ENCODE data around the gene G2E3.
"Not testable (repeated sequence)": the region's sequence is repeated elsewhere in the genome, so short reads cannot be mapped to it uniquely, and the experiment has no call there.

Gene G2E3

DNA sequence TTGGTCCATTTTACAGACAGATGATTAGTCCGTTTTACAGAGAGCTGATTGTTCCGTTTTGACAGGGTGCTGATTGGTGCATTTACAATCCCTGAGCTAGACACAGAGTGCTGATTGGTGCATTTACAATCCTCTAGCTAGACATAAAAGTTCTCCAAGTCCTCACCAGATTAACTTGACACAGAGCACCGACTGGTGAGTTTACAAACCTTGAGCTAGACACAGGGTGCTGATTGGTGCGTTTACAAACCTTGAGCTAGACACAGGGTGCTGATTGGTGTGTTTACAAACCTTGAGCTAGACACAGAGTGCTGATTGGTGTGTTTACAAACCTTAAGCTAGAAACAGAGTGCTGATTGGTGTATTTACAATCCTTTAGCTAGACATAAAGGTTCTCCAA, 12.2 kb upstream of the G2E3 start:
- DNase-seq; H3K4me3 Mint-ChIP-seq; H3K27me3 Mint-ChIP-seq; H3K36me3 Mint-ChIP-seq (ENCODE audit: low read depth); H3K4me1 Mint-ChIP-seq; H3K9me3 Mint-ChIP-seq; H3K27ac Mint-ChIP-seq; ATAC-seq: not testable (repeated sequence)

DNA sequence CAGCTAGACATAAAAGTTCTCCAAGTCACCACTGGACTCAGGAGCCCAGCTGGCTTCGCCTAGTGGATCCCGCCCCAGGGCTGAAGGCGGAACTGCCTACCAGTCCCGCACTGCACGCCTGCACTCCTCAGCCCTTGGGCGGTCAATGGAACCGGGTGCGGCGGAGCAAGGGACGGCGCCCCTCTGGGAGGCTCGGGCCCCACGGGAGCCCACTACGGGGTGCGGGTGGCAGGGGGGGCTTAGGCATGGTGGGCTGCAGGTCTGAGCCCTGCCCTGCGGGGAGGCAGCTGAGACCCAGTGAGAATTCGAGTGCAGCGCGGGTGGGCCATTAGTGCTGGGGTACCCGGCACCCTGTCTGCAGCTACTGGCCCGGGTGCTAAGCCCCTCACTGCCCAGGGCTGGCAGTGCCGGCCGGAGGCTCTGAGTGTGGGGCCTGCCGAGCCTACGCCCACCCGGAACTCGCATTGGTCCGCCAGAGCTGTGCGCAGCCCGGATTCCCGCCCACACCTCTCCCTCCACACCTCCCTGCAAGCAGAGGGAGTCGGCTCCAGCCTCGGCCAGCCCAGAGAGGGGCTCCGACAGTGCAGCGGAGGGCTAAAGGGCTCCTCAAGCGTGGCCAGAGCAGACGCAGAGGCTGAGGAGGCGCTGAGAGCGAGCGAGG, 11.4 kb upstream of the G2E3 start:
- Mint-ChIP-seq H3K4me1 (no peaks in the 10 kb centered on the region), H3K9me3 (no peaks in the 10 kb centered on the region), H3K4me3 (no peak overlapping the region), H3K27me3 (peaks cover 7% of the 10 kb centered on the region), H3K36me3 (ENCODE audit: low read depth) (no peaks in the 10 kb centered on the region), H3K27ac (no peak overlapping the region)
- no peak for ATAC-seq
- no peak for DNase-seq

DNA sequence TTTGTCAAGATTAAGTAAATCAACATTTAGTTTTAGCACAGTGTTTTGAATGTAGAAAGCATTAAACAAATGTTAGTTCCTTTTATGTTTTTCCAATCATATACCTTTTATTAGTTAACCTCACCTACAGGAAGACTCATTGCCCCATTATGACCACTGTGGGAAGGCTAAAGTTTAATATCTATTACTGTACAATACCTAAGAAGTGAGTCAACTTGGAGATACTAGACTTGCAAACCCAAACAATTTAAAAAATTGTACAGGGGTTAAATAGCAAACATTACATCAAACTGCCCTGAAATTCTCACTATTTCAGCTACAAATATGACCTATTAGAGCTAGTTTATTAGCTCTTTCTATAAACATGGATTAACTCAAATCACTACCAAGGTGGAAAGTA, 8.6 kb upstream of the G2E3 start:
- H3K27ac Mint-ChIP-seq, result no peak overlapping the region
- peaks cover 7% of the 10 kb centered on the region for H3K4me1 Mint-ChIP-seq
- peaks cover 7% of the 10 kb centered on the region for H3K27me3 Mint-ChIP-seq
- DNase-seq (no peak), ATAC-seq (no peak)
- H3K9me3 Mint-ChIP-seq, result no peaks in the 10 kb centered on the region
- no peak overlapping the region for H3K4me3 Mint-ChIP-seq
- H3K36me3 Mint-ChIP-seq (ENCODE audit: low read depth), result no peaks in the 10 kb centered on the region

DNA sequence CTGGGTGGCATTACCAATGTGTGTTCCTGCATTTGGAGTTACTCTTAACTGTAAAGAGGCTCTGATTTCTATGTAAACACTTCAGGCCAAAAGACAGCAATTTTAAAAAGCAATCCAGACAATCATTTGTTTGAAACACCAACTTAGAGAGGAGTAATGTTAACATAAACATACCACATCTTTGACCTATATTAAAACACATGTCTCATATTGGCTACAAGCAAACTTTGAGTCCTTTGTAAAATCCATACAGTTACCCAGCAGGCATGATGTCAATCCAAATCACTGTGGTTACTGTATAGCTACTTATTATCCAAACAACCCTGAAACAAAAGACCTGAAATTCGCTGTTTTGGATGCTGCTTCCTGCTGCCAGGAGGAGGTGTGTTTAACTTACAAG, 7.5 kb upstream of the G2E3 start:
- DNase-seq, result no peak
- Mint-ChIP-seq H3K4me1 (peaks cover 7% of the 10 kb centered on the region), H3K36me3 (ENCODE audit: low read depth) (no peaks in the 10 kb centered on the region), H3K9me3 (no peaks in the 10 kb centered on the region), H3K4me3 (no peak overlapping the region), H3K27me3 (peaks cover 8% of the 10 kb centered on the region), H3K27ac (no peak overlapping the region)
- no peak for ATAC-seq

DNA sequence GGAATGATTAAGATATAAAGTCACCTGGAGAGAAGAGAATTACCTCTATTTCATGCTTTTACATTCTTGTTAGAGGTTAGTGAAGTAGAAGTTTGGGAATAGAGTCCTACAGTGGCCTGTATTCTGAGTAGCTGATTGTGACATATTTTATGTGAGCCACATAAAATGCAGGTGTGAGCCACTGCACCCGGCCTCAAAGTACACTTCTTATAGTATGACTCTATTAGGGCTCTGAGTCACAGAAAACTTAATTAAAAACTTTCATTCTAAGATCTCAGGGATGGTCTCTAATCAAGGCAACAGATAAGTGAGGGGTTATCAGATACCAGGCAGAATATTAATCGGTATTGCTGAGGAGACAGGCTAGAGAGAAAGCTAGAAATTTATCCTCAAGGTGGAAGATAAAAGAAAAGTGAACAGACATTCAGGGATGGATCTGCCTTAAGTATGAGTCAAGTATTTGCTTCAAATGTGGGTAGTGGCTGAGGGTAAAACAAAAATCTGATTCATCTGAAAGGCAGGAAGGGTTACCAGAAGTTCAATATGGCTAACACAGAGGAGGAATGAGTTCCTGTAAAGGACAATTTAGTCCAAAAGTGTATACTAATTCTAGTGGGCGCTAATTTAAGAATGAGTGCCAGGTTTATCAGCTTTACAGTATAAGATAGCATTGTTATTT, 5.5 kb upstream of the G2E3 start:
- ATAC-seq, result peak; percentile 76
- peaks cover 6% of the 10 kb centered on the region for H3K27me3 Mint-ChIP-seq
- no peak for DNase-seq
- H3K4me1 Mint-ChIP-seq, result peaks cover 13% of the 10 kb centered on the region
- no peaks in the 10 kb centered on the region for H3K9me3 Mint-ChIP-seq
- H3K36me3 Mint-ChIP-seq (ENCODE audit: low read depth), result no peaks in the 10 kb centered on the region
- H3K27ac Mint-ChIP-seq, result no peak overlapping the region
- H3K4me3 Mint-ChIP-seq, result no peak overlapping the region

DNA sequence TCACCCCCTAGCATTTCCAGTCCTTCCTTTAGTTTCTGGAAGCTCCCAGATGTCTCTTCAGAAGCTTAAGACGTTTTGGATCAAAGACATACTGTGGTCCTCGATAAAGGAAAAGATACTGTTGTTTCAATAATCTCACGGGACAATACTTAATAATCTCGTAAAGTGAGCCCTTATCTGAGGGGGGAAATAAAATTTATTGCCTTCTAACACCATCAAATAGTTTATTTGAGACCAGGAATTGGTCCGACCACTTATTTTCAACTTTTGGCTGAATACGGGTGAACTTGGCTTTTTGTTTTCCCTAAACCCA, 640 bp upstream of the G2E3 start:
- peaks cover 21% of the 10 kb centered on the region for H3K36me3 Mint-ChIP-seq (ENCODE audit: low read depth)
- H3K4me1 Mint-ChIP-seq, result peaks cover 35% of the 10 kb centered on the region
- H3K27me3 Mint-ChIP-seq, result peaks cover 5% of the 10 kb centered on the region
- H3K27ac Mint-ChIP-seq, result peak overlapping the region; percentile 97
- ATAC-seq (no peak), DNase-seq (no peak)
- H3K9me3 Mint-ChIP-seq, result no peaks in the 10 kb centered on the region
- H3K4me3 Mint-ChIP-seq, result peak overlapping the region; percentile 96

DNA sequence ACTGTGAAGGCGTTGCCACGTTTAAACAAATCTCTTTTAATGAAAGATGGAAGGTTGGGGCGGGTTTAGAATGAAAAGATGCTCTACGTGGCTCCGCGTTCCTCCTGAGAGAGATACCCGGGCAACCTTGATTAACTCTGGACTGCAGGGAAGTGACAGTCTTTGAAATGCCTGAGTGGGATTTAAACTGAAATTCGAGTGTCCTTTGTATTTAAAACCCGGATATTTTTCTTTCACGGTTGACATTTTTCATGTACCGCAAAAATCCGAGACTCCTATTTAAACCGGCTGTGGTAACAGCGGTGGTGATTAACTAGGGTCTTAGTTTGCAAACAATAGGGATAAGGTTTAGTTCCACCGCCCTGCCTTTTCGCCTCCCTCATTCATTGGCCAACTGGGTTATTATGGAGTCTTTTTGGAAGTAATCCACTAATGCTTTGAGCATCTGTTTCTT, 707 bp downstream of the G2E3 start:
- Mint-ChIP-seq H3K4me3 (peak overlapping the region; percentile 96), H3K27me3 (peaks cover 5% of the 10 kb centered on the region), H3K9me3 (no peaks in the 10 kb centered on the region), H3K4me1 (peaks cover 35% of the 10 kb centered on the region), H3K36me3 (ENCODE audit: low read depth) (peaks cover 26% of the 10 kb centered on the region), H3K27ac (peak overlapping the region; percentile 97)
- DNase-seq, result no peak
- ATAC-seq, result no peak

DNA sequence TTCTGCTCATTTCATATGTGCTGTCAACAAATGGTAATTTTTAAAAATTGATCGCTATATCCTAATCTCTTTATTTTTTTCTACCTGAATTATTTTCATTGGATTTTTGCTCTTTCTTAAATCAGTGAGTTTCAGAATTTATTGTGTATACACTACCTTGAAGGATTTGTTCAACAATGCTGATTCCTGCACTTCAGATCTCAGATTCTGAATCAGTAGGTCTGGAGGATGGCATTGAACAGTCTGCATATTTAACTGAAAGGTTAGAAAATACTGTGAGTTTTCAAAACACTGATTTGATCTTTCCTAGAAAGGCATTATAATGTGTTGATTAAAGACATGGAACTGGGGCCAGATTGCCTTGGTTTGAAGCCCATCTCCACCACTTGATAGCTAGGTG, 1.6 kb downstream of the G2E3 start:
- Mint-ChIP-seq H3K4me1 (peaks cover 40% of the 10 kb centered on the region), H3K27ac (peak overlapping the region; percentile 38), H3K27me3 (peaks cover 5% of the 10 kb centered on the region)

DNA sequence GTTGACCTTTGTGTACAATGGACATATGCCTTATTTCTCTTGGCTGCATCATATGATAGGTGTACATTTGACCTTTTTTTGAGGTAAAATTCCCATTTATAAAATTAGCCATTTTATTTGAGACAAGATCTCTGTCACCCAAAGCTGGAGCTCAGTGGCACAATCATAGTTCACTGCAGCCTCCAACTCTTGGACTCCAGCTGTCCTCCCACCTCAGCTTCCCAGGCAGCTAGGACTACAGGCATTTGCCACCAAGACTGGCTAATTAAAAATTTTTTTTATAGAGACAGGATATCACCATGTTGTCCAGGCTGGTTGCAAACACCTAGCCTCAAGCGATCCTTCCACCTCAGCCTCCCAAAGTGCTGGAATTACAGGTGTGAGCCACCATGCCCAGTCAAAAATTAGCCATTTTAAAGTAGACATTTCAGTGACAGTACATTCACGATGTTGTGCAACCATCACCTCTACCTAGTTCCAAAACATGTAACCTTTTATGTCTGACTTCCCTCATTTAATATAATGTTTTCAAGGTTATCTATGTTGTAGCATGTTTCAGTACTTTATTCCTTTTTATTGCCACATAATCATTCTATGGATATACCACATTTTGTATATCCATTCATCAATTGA, 5.4 kb downstream of the G2E3 start:
- Mint-ChIP-seq H3K4me3 (no peak overlapping the region), H3K27ac (no peak overlapping the region), H3K36me3 (ENCODE audit: low read depth) (peaks cover 35% of the 10 kb centered on the region), H3K9me3 (no peaks in the 10 kb centered on the region), H3K4me1 (peaks cover 60% of the 10 kb centered on the region), H3K27me3 (no peaks in the 10 kb centered on the region)
- ATAC-seq, result no peak
- no peak for DNase-seq

More for the DNA sequence above, 1.6 kb downstream of the G2E3 start:
- H3K9me3 Mint-ChIP-seq, result no peaks in the 10 kb centered on the region
- peaks cover 32% of the 10 kb centered on the region for H3K36me3 Mint-ChIP-seq (ENCODE audit: low read depth)
- ATAC-seq (no peak), DNase-seq (no peak)
- H3K4me3 Mint-ChIP-seq, result peak overlapping the region; percentile 81

DNA sequence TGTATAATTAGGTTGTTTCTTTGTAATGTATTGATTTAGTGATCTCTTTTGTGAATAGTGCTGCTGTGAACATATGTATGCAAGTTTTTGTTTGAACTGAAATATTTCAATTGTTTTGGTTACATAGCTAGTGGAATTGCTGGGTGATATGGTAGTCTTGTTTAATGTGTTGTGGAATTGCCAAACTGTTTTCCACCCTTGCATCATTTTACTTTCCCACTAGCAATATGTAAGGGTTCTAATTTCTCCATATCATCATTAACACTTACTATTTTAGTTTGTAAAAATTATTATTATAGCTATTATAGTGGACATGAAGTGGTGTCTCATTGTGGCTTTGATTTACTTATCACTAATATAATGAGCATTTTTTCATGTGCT, 5.9 kb downstream of the G2E3 start:
- ATAC-seq (no peak), DNase-seq (no peak)
- Mint-ChIP-seq H3K27me3 (no peaks in the 10 kb centered on the region), H3K4me1 (peaks cover 64% of the 10 kb centered on the region), H3K27ac (no peak overlapping the region), H3K9me3 (no peaks in the 10 kb centered on the region), H3K36me3 (ENCODE audit: low read depth) (peaks cover 35% of the 10 kb centered on the region), H3K4me3 (no peak overlapping the region)

GRCh38 chr14:30569216-30569902, 10.4 kb downstream of the G2E3 start:
- DNase-seq (no peak), ATAC-seq (no peak)
- no peak overlapping the region for H3K27ac Mint-ChIP-seq
- no peak overlapping the region for H3K4me3 Mint-ChIP-seq
- no peaks in the 10 kb centered on the region for H3K27me3 Mint-ChIP-seq
- H3K4me1 Mint-ChIP-seq, result peaks cover 76% of the 10 kb centered on the region
- peaks cover 19% of the 10 kb centered on the region for H3K36me3 Mint-ChIP-seq (ENCODE audit: low read depth)
- no peaks in the 10 kb centered on the region for H3K9me3 Mint-ChIP-seq

GRCh38 chr14:30569903-30570226, 10.9 kb downstream of the G2E3 start:
- no peak overlapping the region for H3K4me3 Mint-ChIP-seq
- H3K4me1 Mint-ChIP-seq, result peaks cover 76% of the 10 kb centered on the region
- no peak overlapping the region for H3K27ac Mint-ChIP-seq
- H3K36me3 Mint-ChIP-seq (ENCODE audit: low read depth), result peaks cover 17% of the 10 kb centered on the region
- H3K9me3 Mint-ChIP-seq, result no peaks in the 10 kb centered on the region
- ATAC-seq, result no peak
- no peak for DNase-seq
- H3K27me3 Mint-ChIP-seq, result no peaks in the 10 kb centered on the region

- Mint-ChIP-seq H3K36me3 (ENCODE audit: low read depth) (peaks cover 15% of the 10 kb centered on the region), H3K27ac (no peak overlapping the region)
- no peak for DNase-seq
These were observed 13.3 kb downstream of the G2E3 start for GRCh38 chr14:30572237-30572636.

GRCh38 chr14:30572771-30573170, 13.8 kb downstream of the G2E3 start:
- no peaks in the 10 kb centered on the region for H3K9me3 Mint-ChIP-seq
- H3K27me3 Mint-ChIP-seq, result no peaks in the 10 kb centered on the region
- DNase-seq, result no peak
- H3K36me3 Mint-ChIP-seq (ENCODE audit: low read depth), result peaks cover 15% of the 10 kb centered on the region
- no peak overlapping the region for H3K4me3 Mint-ChIP-seq
- H3K27ac Mint-ChIP-seq, result no peak overlapping the region
- ATAC-seq, result no peak
- peaks cover 77% of the 10 kb centered on the region for H3K4me1 Mint-ChIP-seq

More at GRCh38 chr14:30572237-30572636, 13.3 kb downstream of the G2E3 start:
- no peak for ATAC-seq
- H3K27me3 Mint-ChIP-seq, result no peaks in the 10 kb centered on the region
- peaks cover 77% of the 10 kb centered on the region for H3K4me1 Mint-ChIP-seq
- no peaks in the 10 kb centered on the region for H3K9me3 Mint-ChIP-seq
- H3K4me3 Mint-ChIP-seq, result no peak overlapping the region

Data from activated naive CD8-positive, alpha-beta T cell treated with anti-CD3 and anti-CD28 coated beads, Interleukin-2, amount 50 U/mL, for 24 hours (primary cell).